Loucy (cell line): Measurements from ENCODE around the gene FAM76B.

ENCODE experiments used
- EZH2phosphoT487 ChIP-seq: fragments of 200-600 bp; IDR thresholded peaks from 2 replicates; pipeline ENCODE4 v1.6.1; 2018; ENCODE audit warnings: antibody characterized with exemption, mild to moderate bottlenecking, moderate library complexity, borderline replicate concordance
- TF ChIP-seq, protein P1 (sequence below): fragments of 200-600 bp; sonication (generic); conservative IDR thresholded peaks from 2 replicates; pipeline ENCODE4 v1.5.1; 2014; ENCODE audit warnings: mild to moderate bottlenecking, antibody characterized with exemption, low read length

- TF ChIP-seq EZH2phosphoT487 = no peak
- TF ChIP-seq, protein P1, sequence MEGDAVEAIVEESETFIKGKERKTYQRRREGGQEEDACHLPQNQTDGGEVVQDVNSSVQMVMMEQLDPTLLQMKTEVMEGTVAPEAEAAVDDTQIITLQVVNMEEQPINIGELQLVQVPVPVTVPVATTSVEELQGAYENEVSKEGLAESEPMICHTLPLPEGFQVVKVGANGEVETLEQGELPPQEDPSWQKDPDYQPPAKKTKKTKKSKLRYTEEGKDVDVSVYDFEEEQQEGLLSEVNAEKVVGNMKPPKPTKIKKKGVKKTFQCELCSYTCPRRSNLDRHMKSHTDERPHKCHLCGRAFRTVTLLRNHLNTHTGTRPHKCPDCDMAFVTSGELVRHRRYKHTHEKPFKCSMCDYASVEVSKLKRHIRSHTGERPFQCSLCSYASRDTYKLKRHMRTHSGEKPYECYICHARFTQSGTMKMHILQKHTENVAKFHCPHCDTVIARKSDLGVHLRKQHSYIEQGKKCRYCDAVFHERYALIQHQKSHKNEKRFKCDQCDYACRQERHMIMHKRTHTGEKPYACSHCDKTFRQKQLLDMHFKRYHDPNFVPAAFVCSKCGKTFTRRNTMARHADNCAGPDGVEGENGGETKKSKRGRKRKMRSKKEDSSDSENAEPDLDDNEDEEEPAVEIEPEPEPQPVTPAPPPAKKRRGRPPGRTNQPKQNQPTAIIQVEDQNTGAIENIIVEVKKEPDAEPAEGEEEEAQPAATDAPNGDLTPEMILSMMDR = no peak
Measured at GRCh38 chr11:95827696-95828095, 38.1 kb upstream of the FAM76B start.
